Placental epithelial cell (primary cell): ENCODE measurements around the gene PAK1IP1. TPM values are rescaled to one million over a fixed set of nuclear protein-coding genes. Genes with fewer than 3 reads are reported as not detected.

Experiments used
- small RNA-seq: library from RNA; depleted of rRNA; stranded (forward); fragments of <200 nt; gene quantifications from one replicate; pipeline ENCODE3, GENCODE V24; 2012
- total RNA-seq: library from RNA; depleted of rRNA; stranded (reverse); fragments of >200 nt; gene quantifications from 2 replicates; pipeline ENCODE4 v1.2.3, GENCODE V29; 2012

Gene PAK1IP1
- 5.5 and 9.3 TPM in 2 replicates for total RNA-seq

GRCh38 chr6:10694302-10695085, at the start of gene PAK1IP1, which contains the start of gene C6orf52:
Gene PAK1IP1 (plus strand): TSS chr6:10694972. CDS start chr6:10694986, 14 bp downstream.
Gene C6orf52 (minus strand): TSS chr6:10694616. CDS start chr6:10687550, 7,066 bp downstream.

GRCh38 chr6:10722820-10723566, 28.2 kb downstream of the PAK1IP1 start, which contains the start of gene TMEM14C:
Gene TMEM14C (plus strand): TSS chr6:10723070. CDS start chr6:10724614, 1,544 bp downstream.

GRCh38 chr6:10747251-10747972, 52.6 kb downstream of the PAK1IP1 start, which contains the start of gene TMEM14B:
Gene TMEM14B (plus strand): TSS chr6:10747805. CDS start chr6:10749246, 1,441 bp downstream.

Small RNA genes within 50 kb of the gene (small RNA-seq; reads per million reads assigned to genes)
- gene RF00019 (not detected), gene RNA5SP203 (not detected)

Other genes with a start within 250 kb of the PAK1IP1 start
- 0.79 TPM in 1 of 2 replicates, not detected in the other for gene GCNT2, start 173.6 kb upstream of the PAK1IP1 start, total RNA-seq
- gene C6orf52, start 356 bp upstream of the PAK1IP1 start, total RNA-seq = not detected in 2 replicates
- 111 and 126 TPM in 2 replicates for gene TMEM14C, start 28.1 kb downstream of the PAK1IP1 start, total RNA-seq
- 34.2 and 71.1 TPM in 2 replicates for gene TMEM14B, start 52.8 kb downstream of the PAK1IP1 start, total RNA-seq
- gene MAK, start 143.6 kb downstream of the PAK1IP1 start, total RNA-seq = under 0.01 TPM in 1 of 2 replicates, not detected in the other
- not detected in 2 replicates for gene GCM2, start 187.1 kb downstream of the PAK1IP1 start, total RNA-seq
- gene SYCP2L, start 192.1 kb downstream of the PAK1IP1 start, total RNA-seq = under 0.01 and 0.11 TPM in 2 replicates